NCI-H1436 treated with DMSO at 0.1 percent for 48 hours (cell line): ENCODE results near the gene ASCL5.

Experiments used
- DNase-seq: peaks from one replicate; lab custom pipeline; 2025; lab: John Stamatoyannopoulos, UW

The ASCL5 gene

DNA sequence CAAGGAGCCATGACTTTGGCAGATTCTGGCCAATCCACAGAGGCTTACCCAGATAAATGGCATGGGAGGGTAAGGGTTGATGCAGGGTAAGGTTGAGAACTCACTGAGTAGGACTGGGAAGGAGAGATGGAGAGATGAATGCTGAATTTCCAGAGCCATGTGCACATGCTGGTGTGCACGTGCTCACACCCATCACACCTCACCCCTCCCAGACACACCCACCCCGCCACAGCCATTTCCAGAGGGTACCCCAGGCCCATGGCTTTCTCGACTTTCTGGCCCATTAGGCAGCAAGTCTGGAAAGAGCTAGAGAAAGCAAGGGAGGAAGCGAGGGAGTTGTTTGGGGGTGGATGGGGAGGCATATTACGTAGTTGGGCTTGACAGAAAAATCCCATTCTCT lies 16.4 kb downstream of the ASCL5 start:
- no peak for DNase-seq

GRCh38 chr1:201110138-201110537 lies 16.8 kb downstream of the ASCL5 start:
- no peak for DNase-seq

DNA sequence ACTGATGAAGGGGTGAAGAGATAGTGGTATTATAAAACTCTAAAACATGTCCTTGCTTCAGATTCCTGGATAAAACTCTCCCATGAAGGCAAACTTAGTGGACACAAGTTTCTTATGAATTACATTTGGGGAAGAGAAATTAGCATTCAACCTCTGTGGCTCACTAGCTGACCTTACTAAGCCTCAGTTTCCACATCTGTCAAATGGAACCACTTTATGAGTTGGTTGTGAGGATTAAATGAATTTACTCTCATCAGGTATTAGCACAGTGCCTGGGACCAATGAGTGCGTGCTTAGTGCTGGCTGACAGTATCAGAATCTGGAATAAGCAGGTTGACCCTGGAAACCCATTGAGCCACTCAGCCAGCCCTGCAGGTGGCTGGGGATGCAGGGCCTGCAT lies 17.3 kb downstream of the ASCL5 start:
- no peak for DNase-seq

DNA sequence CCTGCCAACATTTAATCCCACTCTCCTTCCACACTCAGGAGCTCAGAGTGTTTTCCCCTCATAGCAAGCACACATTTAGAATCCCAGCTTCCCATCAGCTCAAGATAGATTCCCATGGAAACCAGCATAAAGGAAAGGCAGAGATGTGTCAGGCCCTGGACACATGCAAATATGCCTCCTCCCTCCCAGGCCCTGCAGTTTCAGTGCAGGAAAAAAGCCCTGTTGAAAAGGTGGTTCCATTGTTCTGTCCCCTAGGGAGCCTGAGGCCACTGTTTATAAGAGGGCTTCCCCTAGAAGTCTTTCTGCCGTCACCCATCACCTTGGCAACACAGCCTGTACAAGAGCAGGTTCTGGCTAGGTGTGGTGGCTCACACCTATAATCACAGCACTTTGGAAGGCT lies 18.4 kb downstream of the ASCL5 start:
- peak; percentile 99 for DNase-seq

DNA sequence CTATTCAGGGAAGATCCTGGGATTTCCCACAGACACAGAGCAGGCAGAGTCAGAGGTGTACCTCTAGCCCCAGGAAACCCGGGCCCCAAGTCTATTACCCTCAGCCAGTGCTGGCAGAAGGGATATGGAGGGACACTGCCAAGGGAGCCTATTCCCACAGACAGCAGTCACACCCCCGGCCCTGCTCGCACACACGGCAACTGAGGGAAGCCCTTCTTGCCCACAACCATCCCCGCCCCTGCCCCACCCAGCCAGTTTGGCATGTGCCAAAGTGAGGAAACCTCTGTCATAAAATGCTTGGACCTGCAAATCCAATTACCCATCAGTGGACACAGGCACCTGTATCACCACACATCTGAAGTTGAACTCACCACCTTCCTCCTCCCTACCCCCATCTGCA lies 21.3 kb downstream of the ASCL5 start:
- DNase-seq: no peak

DNA sequence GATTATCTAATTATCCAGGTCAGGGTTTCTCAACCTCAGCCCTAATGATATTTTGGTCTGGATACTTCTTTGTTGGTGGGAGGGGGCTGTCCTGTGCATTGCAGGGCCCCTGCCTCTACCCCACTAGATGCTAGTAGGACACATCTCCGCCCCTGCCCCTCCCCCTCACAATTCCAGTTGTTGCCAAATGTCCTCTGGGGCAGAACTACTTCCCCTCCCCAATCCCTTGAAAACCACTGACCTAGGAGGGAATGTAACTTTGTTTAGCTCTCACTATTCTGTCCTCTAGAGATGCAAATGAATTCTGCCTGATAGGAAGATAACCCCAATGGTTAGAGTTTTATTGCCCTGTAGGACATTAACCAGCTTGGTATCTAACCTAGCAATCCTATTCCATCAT lies 22.8 kb downstream of the ASCL5 start:
- no peak for DNase-seq

DNA sequence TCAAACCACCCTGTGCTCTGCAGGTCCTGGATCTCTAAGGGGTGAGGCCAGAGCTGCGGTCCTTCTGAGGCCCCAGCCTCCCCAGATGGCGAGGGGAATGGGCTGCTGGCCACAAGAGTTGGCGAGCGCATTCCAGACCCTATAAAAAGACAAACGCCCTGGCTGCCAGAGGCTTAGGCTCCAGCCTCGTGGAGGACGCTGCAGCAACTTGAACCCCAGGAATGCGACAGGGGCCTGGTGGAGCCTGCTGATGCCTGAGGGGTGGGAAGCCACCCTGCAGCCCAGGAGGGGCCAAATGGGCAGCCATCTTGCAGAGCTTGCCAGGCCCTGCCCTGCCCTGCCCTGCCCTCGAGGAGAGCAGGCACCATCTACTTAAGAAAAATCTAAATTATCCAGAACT lies 23.3 kb downstream of the ASCL5 start:
- no peak for DNase-seq

DNA sequence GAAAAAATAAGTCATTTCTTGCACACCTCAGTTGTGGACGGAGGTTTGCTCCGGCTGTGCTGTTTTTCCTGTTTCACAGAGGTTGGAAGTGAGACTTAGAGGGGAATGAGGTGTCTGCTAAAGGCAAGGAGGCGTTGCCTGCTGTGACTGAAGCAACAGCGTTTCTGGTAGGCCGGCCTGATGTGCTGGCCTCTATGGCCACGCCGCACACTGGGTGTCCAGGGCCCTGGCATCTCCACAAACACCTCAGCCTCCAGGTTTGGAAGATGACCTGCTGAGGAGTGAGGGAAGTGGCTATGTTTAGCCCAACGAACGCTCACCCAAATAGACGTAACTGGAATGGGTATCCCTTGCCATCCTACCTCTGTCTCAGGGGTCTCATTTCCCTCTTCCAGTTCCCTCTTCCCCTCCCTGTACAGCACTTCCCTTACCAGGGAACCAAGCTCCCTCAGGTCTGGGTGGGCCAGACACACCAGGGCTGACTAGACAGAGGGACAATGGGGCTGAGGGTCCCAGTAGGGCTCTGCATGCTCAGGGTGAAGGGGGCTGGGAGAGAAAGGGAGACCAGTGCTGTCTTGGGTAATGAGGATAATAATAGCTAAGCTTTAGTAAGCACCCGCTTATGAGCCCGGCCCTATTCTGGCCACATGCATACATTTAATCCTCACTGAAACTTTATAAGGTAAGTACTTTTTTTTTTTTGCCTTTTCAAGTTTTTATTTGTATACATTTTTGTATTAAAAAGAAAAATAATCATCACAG lies 26.6 kb downstream of the ASCL5 start:
- no peak for DNase-seq

DNA sequence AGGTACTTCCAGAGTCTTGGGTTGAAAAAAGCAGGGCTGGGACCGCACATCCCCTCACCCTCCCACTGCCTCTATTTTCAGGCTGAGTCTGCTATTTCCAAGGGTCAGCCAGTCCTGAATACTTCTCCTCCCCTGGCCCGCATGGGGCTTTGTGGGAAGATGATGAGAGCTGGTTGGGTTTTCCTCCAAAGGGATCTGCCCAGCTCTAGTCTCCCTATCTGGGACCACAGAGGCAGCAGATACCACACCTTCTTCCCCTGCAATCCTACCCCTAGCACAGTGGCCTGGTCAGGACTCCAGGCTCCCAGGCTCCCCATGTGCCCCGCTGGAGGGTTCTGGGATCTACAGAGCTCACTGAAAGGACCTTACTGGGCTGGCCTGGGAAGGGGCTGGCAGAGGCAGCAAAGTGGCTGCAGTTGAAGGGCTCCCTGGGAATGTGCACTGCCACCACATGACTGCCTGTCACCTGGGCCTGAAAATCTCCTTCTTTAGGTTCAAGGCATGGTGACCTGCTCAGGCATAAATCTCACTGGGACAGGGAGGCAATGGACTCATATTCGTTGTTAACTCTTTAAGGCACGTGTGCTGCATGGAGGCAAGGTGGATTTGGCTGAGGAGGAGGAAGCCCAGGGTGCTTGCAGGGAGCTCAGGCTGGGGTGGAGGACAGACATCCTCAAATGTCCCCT lies 27.8 kb downstream of the ASCL5 start:
- no peak for DNase-seq

GRCh38 chr1:201096977-201097856 lies 29.8 kb downstream of the ASCL5 start:
- DNase-seq: no peak

- DNase-seq: no peak
Observed at GRCh38 chr1:201096041-201096461, 30.9 kb downstream of the ASCL5 start.

- no peak for DNase-seq
Observed at GRCh38 chr1:201095581-201095980, 31.4 kb downstream of the ASCL5 start.

- no peak for DNase-seq
Observed at GRCh38 chr1:201094832-201095231, 32.2 kb downstream of the ASCL5 start.

- DNase-seq: no peak
Observed at GRCh38 chr1:201093962-201094361, 33.0 kb downstream of the ASCL5 start.

- DNase-seq: no peak
Observed at GRCh38 chr1:201093561-201093960, 33.4 kb downstream of the ASCL5 start.

GRCh38 chr1:201092738-201093137 lies 34.2 kb downstream of the ASCL5 start:
- DNase-seq: no peak

DNA sequence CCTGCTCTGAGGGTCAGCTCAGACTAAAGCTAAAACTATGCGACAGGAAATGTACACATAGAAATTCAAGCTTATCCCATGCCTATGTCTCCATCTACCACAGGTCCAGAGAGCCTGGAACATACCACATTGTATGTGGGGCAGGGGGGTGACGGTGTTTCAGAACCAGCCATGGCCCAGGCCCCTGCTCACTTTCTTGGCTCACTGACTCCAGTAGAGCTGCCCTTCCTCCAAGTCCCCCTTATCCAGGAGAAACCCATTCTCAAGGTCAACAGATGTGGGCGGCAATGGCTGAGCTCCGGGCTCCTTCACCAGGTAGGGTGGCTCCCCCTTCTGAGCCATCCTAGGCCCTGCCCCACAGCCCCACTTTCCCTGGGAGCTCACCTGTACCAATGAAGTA lies 35.7 kb downstream of the ASCL5 start:
- no peak for DNase-seq

- DNase-seq: no peak
Observed at GRCh38 chr1:201090541-201090940, 36.4 kb downstream of the ASCL5 start.

GRCh38 chr1:201089596-201089995 lies 37.4 kb downstream of the ASCL5 start:
- DNase-seq: no peak

- no peak for DNase-seq
Observed at GRCh38 chr1:201088901-201089525, 38.0 kb downstream of the ASCL5 start.

DNA sequence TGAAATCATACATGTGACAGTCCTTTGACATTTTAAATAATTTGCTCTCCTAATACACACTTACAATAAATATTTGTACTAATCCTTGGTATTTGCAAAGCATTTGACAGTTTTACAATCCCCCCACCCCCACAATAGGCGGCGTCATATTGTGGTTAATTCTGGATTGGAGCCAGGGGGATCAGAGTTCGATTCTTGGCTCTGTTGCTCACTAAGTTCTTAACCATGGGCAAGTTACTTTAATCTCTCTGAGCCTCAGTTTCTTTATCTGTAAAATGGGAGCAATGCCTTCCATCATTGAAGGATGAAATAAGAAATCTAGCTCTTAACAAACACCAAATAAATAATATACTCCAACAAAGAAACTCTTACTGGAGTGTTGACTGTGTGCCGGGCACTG lies 38.6 kb downstream of the ASCL5 start:
- DNase-seq: no peak
